GM19438 (cell line): ENCODE measurements around the gene GATAD2B.

Source experiments
- ATAC-seq: cut with Tn5 transposase; IDR thresholded peaks from one replicate; pipeline ENCODE4 v1.9.1; 2021; ENCODE audit warnings: low read depth; ENCODE audit not compliant: unreplicated experiment

Gene GATAD2B

DNA sequence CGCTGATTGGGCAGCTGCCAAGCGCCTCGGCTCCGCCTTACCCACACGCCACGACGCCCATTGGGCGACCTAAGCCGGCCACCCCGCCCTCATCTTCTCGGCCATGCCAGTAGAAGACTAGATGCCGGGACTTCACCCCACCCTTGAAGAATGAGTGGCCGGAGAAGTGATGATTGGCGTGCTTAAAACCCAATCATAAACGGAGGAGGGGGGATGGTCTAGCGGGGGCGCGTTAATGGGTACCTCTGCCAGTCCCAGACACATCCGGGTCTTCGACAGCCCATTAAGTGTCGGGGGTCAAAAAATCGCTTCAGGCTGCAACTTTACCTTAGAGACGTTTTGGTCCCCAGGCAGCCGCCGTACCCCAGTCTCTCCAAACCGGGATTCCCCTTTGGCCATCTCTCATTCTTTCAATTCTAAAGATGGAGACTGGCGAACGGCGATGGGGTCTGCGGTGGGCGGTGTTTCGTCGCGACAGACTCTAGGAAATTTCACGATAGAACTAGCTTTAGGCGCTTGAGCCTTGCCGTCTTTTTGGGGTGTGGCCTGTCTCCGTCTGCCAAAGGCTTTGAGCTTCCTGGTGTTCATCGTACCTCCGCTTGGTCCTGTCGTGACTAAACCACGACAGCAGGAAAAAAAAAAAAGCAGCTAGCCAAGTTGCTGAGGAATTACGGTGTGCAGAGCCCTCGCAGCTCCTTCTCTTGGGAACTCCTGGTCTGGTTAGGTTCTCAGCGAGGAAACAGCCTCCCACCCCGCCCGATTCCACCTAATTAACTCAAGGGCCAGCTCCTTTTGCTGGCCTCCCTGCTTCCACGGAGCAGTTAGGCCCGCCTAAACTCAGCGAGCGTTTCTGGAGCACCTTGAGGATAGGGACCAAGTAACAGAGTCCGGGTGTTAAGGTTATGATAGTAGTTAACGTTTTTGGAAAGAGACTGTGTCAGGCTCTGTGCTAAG, at the start of gene GATAD2B:
TSS of gene GATAD2B (minus strand) at position 1 of the 954 bp plus-strand sequence. CDS start 94,625 bp downstream, outside the sequence.
- peak; percentile 93 for ATAC-seq

DNA sequence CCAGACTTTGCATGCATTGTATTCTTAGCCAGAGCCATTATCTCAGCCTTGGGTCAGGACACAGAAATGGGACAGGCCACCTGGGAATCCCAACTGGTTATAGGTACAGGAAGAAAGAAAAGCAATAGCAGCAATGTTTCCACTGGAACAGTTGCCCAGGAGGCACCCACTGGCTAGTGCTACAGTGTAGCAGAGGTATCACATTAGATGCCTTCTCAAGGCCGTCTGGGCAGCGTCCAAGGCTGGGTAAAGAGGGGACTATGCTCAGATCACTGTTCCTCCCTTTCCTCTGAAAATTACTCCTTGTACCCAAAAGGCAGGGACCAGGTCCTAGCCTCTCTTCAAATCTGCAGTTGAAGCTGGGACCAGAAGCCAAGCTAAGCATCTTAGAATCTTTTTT, 47.6 kb upstream of the GATAD2B start:
- ATAC-seq = no peak

DNA sequence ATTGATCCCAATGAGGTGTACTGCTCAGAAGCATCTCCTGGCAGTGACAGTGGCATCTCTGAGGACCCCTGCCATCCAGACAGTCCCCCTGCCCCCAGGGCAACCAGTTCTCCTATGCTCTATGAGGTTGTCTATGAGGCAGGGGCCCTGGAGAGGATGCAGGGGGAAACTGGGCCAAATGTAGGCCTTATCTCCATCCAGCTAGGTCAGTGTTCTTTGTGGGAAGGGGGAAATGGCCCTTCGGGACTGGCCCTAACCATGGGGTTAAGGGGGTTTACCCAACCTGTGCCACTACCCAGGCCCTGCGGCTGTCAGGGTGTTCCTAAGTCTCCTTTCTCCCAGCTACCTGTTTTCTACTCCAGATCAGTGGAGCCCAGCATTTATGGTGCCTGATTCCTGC, 46.2 kb upstream of the GATAD2B start:
- no peak for ATAC-seq

DNA sequence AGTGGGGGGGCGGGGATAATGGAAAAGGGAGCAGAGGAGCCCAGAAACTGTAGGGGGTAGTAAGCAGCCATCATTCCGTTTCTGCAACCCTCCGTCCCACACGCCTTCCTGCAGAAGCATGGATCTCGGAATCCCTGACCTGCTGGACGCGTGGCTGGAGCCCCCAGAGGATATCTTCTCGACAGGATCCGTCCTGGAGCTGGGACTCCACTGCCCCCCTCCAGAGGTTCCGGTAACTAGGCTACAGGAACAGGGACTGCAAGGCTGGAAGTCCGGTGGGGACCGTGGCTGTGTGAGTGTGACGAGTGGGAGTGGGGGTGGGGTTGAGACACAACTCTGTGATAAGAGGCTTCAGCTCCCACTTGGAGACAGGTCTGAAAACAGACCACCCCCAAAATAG, 45.6 kb upstream of the GATAD2B start:
- no peak for ATAC-seq

DNA sequence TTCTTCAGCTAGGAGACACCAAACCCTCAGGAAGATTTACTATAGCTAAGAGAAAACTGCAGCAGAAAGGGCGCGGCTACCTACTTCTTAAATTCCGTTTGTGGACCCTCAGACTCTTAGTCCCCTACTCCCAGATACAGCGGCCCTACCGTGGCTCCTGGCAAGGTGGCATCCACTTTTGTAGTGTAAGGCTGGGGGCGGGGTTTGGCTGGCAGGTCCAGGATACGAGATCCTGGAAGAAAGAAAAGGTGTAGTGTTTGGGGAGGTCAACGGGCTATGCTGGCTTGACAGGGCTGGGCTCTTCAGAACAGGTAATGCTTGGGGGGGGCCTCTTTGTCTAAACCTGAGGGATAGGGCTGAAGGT, 45.2 kb upstream of the GATAD2B start:
- ATAC-seq = no peak

DNA sequence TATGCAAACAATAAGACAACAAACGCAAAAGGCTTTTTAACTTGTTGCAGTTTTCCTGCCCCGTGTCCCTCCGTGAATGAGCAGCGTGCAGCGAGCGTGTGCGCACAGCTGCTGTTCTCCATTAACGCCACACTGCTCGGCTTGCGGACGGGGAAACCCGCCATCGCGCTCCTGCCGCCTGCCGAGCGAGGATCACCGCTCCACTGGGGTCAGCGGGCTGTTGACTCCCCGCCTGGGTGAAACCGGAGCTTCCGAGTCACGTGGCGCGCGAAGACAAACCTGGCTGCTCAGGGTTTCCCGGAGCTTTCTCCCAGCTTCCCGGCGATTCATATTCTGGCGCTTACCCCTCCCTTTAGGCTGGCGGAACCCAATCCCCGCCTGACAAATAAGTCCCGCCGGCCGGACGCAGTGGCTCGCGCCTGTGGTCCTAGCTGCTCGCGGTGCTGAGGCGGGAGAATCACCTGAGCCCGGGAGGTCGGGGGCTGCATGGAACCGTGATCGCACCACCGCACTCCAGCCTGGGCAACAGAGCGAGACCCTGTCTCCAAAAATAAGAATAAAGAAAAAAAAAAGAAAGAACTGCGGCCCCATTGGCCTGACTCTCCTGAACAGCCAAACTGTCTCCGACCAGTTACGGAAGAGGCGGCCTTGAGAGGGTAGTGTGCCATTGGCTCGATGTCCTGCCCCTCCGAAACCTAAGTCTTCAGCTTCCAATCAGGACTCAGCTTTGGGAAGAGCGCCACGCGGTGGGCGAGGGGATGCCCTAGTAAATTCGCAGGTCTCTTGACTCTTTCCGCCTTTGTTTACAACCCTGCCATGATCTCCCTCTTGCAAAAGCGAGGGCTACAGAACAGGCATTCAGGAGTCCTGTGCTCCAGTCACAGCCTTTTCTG, 44.6 kb upstream of the GATAD2B start, which contains the start of gene CREB3L4:
TSS of gene CREB3L4 (plus strand) at position 796 of the 893 bp plus-strand sequence. CDS start 624 bp downstream, outside the sequence.
- ATAC-seq = peak; percentile 60

DNA sequence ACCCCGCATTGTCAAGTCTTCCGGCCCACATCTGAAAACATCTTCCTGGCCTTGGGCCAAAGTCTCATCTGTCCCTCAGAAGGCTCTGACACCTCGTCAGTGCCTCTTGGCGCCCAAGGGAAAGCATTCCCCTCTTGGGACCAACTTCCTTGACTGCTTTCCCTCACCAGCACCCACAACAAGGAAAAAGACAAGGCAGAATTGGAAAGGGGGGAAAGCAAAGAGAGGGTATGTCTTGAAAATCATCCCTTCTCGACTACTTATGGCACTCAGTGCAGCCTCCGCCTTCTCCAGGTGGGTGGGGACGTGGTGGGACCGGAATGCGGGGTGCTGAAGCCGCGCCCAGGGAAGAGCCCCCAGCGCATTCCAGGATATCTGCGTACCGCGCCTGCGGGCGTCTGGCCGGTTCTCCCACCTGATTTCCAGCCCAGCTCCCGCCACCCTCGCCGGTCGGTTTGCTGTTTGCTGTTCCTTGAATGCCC, 41.1 kb upstream of the GATAD2B start:
- ATAC-seq = no peak

DNA sequence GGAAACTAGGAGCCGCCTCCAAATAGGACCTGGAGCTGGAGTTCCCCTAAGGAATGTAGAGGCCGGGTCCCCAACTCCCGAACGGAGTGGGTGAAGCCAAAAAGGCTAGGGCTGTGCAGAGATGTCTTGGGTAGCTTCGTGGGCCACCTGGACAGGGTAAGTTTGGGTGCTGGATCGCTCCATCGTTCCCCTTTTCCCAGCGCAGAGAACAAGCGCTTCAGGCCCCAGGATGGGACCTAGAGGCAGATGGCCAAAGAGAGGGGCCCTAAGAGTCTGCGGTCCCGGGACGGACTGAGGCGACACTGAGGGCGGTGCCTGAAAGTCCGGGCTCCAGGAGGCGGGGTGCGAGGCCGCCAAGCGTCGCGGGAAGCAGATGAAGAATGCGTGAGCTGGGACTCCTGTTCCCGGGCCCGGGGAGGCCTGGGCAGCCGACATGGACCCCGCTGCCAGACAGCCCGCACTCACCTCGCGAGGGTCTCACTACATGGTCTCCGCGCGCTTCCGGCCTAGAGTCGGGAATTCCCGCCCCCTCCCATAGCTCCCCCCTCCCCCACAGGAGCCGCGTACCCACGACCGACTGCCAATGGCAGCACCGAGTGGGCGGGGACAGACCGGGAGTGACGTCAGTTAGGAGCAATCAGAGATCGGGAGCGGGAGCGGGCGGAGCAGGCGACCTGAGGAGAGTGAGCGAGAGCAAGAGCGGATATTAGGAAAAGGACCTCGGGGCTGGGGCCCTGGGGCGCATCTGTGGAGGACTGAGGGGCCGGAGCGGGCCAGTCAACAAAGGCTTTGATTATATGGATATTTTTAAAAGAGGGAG, 40.5 kb upstream of the GATAD2B start, which contains the start of gene SLC39A1:
TSS of gene SLC39A1 (minus strand) at position 508 of the 820 bp plus-strand sequence. CDS start 822 bp downstream, outside the sequence.
- ATAC-seq = no peak

DNA sequence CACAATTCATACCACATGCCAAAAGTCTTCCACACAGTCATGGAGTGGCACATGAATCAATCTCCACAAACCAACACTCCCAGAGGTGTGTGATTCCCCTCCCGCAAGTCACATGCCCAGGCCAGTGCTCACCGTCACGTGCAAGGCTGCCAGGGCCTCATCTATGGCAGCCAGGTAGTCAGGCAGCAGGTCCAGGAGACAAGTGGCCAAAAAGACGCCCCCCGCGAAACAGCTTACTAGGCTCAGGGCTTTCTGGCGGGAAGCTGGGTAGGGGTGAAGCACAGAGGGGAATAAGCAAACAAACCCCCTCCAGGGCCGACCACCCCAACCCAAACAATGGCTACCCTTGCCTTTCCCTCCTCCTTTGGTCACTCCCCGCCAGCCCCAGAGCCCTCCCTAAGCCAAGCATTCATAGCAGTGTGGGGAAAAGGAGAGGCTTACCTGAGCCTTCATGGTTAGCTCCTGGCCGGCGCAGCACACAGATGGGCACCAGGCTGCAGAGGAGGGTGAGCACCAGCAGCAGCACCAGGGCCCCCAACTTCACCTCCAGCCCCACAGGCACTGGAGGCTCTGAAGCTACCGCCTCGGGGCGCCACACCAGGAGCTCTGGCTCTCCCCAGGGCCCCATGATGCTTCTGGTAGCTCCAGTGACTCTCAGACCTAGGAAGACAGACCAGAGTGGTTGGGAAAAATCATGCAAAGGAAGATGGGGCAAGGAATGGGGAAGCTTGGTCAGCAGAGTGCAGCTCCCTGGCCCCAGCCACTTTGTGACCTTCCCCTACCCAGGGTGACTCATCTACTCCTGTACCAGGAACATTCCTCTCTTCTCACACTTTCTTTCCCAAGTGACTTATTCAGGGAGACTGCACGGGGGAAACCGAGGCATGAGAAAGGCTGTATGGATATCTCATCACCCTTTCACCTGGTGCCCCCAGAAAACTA, 39.6 kb upstream of the GATAD2B start:
- no peak for ATAC-seq

DNA sequence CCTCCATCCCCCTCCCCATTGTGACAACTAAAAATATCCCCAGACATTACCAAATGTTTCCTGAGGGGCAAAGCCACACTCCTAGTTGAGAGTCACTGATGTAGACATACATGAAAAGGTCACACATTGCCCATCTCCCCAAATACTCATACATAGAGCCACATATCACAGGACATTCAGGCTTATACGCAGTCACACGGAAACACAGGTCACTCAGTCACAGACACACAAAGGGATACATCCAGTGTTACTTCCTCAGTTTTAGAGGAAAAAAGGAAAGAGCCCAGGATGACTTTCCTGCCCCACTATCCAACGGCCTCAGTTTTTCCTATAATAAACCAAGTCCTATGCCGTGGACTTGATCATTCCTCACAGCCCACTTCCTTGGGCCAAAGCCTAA, 38.6 kb upstream of the GATAD2B start:
- ATAC-seq = no peak

DNA sequence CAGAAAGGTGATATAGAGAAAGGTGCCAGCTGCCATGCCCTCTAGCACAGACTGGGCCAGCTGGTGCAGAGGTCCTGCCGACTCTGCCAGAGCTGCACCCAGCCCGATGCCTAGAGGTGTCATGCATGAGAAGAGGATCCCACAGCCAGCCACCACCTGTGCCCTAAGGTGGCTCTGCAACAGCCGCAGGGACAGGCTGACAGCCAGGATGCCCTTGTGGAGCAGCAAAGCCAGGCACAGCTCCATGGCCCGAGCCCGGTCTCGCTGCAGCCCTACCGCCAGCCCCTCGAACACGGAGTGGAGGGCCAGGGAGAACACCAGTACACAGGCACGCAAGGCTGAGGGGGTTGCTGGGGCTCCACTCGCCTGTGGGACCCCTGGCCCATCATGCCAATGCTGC, 37.4 kb upstream of the GATAD2B start:
- no peak for ATAC-seq

DNA sequence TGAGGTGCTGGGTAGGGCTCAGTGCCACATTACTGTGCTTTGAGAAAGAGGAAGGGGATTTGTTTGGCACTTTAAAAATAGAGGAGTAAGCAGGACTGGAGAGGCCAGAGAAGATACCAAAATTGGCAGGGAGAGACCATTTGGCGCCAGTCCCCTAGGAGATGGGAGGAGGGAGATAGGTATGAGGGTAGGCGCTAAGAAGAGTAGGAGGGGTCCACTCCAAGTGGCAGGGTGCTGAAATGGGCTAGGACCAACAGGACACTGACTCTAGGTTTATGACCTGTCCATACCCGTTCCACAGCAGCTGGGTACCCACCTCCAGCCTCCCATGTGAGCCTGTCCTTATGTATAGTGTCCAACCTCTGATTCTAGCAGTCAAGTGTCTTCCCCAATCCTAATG, 36.7 kb upstream of the GATAD2B start:
- no peak for ATAC-seq

DNA sequence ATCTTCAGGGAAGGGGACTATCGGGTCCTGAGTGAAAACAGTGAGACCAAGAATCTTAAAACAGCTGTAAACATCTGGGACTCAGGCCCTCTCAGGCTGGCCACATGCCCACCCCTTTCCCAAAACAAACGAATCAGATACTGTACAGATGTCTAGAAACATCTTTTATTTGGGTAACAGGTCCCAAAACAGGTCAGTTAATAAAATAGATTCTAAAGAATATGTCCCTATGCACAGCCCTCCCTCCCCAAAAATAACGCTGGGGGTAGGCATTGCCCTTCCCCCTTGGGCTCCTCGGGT, 36.1 kb upstream of the GATAD2B start:
- ATAC-seq = no peak

DNA sequence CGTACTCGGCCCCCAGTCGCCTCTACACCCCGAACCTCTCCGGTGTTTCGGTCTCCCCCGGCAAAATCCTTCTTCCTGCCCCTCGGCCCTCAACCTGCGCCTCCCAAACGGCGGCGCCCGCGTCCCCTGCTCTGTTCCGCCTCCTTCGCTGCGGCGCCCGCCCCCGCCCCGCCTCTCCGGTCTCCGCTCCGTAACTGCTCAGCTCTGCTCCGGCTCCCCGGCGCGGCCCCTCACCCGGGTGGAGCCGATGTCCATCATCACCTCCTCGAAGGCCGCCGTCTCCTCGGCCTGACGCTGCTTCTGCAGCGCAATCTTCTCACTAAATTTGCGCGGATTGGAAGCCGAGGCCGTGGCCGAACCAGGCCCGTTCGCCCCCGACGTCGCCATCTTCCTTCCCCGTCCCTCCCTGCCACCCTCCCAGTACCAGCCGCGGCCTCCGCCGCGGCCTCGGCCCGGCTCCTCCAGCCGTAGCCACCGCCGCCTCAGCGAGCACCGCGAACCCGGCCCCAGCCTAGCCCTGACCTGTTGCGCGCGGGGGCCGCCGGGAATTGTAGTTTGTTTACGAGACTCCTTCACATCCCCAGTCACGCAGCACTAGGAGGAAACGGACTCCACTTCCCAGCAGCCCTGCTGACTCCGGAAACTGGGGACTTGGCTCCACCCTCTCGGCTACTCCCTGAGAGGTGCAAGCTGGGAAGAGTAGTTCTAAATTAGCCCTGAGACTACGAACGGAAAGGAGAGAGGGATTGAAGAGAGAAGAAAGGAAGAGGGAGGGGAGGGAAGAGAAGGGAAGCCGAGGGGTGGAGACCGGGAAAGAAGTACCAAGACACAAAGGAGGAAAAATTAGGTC, 35.6 kb upstream of the GATAD2B start, which contains the start of gene CRTC2:
TSS of gene CRTC2 (minus strand) at position 502 of the 850 bp plus-strand sequence. CDS start at position 387, 115 bp downstream.
- ATAC-seq = peak; percentile 65

DNA sequence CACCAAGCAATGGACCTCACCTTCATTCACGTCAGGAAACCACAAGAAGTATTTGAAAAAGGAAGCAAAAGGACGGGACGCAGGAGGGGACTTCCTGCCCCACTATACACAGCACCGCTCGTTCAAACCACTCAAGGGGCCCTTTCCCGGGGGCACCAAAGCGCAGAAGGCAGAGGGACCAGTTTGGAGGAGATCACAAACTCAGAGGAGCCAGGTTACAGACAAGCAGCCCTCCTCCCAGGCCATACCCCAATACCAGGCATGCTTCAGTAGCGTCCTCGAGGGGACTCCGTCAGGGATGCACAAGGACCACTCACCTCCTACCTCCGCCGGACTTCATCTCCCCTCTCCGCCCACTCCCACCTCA, 35.0 kb upstream of the GATAD2B start:
- ATAC-seq = peak; percentile 18

DNA sequence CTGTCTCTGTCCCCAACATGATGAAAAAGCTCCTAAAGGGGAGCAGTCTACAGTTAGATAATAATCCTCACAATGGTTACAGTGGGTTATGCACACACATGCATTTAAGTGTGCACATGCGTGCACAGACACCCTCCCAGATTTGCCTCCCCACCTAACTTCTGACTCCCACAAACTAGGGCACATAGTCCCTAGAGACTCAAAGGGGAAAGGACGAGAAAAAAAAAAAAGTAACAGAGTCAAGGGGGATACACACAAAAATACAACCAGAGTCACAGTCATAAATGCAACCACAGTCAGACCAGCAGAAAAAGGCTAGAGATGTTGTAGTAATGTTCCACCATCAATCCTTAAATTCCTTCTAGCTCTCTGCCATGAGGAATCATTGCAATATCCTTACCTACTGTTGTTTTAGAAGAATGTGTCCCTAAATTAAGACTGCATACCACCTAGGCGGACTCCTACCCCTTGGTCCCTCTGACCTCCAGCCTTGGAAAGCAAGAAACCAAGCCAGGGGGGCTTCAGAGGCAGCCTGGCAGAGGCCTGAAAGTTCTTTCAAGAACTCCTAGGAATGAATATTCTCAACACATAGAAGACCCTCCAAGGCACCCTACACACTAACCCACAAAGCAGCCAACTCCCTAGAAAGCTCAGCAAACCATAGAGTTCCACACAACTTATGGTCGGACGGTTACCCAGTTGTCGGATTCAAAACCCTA, 34.4 kb upstream of the GATAD2B start:
- ATAC-seq = no peak

DNA sequence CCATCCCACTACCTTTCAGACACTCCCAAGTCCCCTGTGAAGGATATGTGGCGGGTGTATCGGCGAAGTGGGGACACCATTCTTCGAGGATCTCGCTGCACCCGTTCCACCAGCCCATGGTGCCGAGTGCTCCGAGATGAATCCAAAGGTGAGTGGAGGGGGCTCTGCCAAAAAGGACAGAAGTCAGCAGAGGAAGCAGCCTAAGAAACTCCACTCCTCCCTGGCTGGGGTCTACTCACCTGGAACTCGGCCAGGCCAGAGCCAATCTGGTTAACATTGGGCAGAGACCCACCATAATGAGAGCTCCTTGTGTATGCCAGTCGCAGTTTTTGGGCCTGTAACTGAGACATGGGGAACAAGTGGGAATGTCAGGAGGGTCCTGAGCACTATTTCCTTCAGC, 32.1 kb upstream of the GATAD2B start:
- ATAC-seq = no peak
